Stimulated activated CD4-positive, alpha-beta T cell treated with anti-CD3 and anti-CD28 coated beads, Interleukin-2, amount 100 ng/mL, for 4 hours (primary cell): Measurements from ENCODE around the gene METTL24.
"Not testable (repeated sequence)": the region's sequence is repeated elsewhere in the genome, so short reads cannot be mapped to it uniquely, and the experiment has no call there.

Source experiments
- DNase-seq: peaks from one replicate; pipeline ENCODE4 v3.0.0-alpha.2; 2020; ENCODE audit warnings: low read depth

The METTL24 gene

DNA sequence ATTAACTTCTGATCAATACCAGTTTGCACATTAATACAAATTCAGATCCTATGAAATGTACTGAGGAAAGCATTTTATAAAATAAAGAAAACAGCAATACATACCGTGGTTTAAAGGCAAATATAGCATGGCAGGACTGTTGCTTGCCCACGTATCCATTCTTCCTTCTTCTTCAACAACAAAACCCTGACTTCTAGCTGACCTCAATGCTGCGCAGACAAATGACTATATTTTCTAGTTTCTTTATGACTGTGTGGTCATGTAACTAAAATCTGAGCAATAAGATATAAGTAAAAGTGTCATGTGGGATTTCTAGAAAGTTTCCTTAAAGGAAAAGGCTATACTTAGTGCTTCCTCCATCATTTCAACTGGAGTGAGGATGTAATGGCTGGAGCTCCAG, 92.9 kb downstream of the METTL24 start:
- no peak for DNase-seq

DNA sequence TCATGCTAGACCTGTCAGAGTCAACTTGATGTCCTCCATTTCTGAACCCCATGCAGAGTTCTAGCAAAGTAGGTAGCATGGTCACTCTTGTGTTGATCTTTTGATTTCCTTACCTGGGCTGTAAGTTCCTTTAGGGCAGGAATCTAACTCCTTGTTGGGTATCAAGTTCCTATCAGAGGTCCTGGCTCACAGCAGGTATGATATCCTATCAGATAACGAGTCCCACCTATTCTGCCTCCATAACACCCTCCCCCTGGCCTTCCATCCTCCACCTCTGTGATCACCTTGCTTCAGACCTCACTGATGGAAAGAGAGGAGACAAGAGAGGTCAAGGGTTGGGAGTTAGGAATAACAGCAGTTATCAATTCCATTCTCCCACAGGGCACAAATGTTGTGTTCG, 101.8 kb downstream of the METTL24 start:
- DNase-seq: no peak

DNA sequence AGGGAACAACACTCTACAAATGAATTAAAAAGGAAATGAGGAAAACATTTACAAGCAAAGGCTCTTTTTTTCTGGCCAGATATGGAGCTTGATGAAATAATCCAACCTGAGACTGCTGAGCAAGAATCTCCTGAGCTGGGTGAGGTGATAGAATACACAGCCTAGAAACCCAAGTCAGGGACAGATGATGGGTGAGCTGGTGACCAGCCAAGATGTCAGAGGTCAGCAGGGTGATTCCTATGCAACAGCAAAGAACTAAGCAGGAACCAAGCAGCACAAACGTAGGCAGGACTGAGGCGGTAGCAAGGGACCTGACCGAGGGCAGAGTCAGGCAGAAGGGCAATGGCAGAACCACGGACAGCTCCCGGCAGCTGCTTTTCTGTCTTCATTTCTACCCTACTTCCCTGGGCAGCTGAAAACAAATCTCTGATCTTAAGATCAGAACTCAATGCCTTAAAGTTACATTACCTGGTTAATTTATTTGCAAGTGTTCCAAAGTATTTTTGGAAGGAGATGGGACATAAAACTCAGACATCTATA, 102.9 kb downstream of the METTL24 start:
- DNase-seq: no peak

DNA sequence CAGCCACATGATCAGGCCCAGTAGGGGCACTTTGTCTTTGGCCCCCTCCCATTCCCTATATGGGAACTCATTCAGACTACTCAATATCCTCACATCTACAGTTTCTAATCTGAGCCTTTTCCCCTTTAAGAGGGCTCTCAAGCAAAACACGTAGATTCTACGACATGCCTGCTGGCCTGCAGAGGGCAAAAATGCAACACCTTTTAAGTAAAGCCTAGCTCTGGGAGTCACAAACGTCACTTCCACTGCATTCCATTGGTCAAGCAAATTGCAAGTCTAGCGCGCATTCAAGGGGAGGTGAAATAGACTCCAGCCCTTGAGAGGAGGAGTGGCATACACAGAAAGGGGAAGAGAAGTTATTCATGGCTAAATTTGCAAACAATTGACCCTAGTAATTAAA, 107.3 kb downstream of the METTL24 start:
- DNase-seq: no peak

DNA sequence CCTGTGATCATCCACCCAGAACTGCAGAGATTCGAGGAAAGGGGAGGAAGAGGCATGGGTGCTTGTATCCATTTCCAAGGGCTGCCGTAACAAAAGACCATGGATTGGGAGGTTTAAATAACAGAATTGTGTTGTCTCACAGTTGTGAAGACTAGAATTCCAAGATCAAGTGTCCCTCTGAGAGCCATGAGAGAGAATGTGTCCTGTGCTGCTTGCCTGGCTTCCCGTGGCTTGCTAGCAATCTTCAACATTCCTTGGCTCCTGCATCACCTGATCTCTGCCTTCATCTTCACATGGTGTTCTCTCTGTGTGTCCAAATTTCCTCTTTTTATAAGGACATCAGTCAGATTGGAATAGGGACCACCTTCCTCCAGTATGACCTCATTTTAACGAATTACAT, 108.1 kb downstream of the METTL24 start:
- DNase-seq: no peak

DNA sequence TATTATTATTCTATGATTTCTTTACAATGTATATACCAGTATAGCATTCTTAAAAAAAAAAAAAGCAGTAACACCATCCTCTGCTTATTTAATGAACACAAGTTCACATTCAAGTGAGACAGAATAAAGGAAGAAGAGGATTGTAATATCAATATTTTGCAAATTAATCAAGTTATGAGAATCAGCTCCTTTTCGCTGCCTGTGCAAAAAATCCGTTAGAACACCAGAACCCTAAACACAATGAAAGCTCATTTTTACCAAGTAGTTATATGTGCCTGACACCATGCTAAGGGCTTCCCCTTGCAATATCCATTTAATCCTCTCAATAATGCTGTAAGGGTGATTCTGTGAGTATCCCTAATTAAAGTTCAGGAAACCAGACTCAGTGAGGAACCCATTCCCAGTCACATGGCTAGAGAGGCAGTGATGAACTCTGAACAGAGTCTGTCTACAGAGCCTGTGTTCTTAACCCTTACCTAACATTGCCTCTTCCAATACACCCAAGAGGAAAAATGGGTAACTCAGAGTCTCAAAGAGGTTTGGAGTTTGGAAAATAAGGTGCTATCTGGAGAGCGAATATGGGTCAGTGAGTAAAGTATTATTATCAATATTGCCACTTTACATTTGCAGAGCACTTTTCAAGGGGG, 111.1 kb downstream of the METTL24 start:
- DNase-seq: no peak

DNA sequence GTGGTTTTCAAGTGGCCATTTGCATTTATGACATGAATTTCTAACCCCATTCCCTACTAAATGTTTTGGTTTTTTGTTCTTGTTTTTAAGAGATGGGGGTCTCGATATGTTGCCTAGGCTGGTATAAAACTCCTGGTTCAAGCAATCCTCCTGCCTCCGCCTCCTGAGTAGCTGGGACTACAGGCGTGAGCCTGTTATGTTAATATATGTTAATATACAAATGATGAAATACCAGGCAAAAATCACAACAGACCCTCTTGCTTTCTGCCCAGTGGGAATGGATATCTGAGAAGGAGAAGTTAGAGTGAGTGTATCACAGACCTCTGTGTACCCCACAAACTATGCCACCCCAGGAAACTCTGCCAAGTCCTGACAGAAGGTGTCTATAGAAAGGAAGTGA, 111.8 kb downstream of the METTL24 start:
- no peak for DNase-seq

DNA sequence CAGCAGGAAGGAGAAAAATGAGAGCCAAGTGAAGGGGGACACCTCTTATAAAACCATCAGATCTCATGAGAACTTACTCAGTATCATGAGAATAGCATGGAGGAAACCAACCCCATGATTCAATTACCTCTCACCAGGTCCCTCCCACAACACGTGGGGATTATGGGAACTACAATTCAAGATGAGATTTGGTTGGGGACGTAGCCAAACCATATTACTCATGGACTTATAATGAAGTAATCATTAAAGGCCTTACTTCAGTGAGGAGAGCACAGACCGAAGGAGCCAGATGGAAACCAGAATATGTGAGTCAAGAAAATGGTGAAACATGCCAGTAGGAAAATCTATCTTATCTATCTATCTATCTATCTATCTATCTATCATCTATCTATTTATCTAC, 113.5 kb downstream of the METTL24 start:
- DNase-seq: not testable (repeated sequence)

DNA sequence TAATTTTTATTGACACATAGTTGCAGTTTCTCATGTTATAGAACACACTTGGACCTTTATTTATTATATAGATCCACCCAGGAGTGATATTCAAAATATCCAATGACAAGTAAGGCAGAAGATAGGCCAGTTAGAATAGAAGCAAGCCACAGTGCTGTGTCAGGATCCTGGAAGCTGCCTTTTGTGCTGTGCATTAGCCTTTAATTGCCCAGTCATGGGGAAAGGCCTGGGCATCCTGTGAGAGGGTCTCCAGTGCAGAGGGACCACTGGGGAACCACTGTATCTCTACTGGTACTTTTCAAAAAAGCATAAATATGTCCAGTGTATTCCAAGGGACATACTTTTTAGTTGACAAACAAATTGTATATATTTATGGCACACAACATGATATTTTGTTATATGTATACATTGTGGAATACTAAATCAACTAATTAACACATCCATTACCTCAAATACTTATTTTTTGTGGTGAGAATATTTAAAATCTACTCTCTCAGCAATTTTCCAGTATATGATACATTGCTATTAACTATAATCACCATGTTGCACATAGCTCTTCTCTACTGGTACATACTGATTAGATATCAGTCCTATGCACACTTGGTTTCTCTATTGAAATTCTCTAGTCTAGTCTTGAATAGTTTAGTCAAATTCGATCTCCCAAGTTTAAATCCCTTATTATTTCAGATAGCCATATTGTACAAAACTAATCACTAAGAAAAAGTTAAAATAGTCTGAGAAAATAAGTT, 118.4 kb downstream of the METTL24 start:
- DNase-seq: no peak

DNA sequence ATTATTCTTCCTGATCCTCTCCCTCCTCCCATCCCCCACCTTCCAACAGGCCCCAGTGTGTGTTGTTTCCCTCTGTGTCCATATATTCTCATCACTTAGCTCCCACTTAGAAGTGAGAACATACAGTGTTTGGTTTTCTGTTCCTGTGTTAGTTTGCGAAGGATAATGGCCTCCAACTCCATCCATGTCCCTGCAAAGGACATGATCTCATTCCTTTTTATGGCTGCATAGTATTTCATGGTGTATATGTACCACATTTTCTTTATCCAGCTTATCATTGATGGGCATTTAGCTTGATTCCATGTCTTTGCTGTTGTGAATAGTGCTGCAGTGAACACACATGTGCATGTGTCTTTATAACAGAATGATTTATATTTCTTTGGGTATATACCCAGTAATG, 122.1 kb downstream of the METTL24 start:
- not testable (repeated sequence) for DNase-seq

DNA sequence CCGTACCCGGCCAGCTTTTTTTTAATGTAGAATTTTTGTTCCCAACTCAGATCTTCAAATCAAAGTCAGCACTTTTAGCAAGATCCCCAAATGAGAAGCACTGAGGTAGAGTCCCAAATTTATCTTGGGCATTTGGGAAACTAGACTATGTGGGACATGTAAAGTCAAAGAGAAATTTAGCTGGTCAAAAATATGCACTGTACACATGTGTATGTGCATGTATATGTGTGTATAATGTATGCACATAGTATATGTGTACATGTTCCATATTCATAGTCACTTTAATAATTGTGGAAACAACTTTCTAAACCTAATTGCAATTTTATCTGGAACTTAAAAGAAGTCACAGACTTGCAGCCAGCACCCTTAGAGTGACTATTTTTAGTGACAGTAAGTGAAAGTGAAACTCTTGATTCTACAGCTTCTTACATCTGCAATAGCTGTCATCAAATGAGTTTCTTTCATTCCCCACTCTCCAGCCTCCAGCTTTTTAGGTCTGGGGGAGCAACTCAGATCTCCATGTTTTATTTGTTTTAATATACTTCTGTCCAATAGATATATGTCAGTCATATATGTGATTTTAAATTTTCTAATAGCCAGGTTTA, 124.3 kb downstream of the METTL24 start:
- no peak for DNase-seq

DNA sequence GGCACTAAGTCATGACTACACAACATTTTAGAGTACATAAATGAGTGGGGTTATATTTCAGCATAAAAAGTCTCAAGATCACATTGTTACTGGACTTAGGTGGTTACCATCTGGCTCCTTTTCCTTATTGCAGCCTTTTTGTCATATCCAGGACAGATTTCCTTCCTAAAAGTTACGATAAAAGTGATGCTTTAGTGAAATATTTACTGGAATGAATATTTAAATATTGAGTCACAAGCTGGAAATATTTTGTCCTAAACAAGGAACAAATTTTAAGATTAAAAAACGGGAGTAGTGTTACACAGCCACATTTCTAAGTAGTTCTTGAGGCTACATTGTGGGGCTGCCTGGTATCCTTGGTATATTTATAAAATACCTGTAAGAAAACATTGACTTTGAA, 125.7 kb downstream of the METTL24 start:
- no peak for DNase-seq

DNA sequence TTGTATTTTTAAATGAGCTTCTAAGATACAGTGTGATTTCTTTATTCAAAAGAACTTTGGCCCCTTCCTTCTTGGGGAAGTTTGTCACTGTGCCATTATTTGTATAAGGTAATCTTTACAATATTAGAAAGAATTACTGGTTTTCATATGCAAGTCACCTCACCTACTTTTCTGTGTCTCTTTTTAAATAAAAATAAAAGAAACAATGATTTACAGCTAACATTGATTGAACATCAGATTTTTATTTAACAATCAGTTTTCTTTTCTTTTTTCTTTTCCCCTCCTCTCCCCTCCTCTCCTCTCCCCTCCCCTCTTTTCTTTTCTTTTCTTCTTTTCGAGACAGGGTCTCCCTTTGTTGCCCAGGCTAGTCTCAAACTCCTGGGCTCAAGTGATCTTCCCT, 131.9 kb downstream of the METTL24 start:
- no peak for DNase-seq

DNA sequence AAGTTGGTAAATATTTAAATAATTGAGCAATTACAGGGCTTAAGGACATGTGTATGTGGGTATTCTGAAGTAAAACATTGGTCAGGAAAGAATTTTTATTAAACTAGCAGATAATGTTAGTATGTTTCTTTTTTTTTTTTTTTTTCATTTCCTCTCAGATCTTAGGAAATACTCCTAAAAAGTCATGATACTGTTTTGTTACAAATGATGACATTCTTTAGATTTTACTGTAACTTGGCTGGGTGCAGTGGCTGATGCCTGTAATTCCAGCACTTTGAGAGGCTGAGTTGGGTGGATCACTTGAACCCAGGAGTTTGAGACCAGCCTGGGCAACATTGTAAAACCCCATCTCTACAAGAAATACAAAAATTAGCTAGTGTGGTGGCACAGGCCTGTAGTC, 136.4 kb downstream of the METTL24 start:
- no peak for DNase-seq

DNA sequence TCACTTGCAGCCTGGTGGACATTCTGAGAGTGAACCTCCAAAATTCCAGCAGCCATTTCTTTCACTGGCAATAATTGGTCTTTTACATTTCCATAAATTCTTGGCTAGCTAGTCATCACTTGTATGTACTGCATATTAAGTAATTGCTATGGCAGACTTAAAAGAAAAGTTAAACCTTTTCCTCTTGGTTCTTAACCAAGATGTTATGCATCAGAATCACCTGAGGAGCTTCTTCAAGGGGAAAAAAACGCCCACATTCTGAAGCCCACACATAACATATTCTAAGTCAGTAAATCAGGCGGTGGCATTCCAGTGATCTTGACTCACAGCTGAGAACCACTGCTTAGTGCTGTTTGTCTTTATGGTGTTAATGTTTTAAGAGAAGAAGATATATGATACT, 140.9 kb downstream of the METTL24 start:
- DNase-seq: peak; percentile 12

DNA sequence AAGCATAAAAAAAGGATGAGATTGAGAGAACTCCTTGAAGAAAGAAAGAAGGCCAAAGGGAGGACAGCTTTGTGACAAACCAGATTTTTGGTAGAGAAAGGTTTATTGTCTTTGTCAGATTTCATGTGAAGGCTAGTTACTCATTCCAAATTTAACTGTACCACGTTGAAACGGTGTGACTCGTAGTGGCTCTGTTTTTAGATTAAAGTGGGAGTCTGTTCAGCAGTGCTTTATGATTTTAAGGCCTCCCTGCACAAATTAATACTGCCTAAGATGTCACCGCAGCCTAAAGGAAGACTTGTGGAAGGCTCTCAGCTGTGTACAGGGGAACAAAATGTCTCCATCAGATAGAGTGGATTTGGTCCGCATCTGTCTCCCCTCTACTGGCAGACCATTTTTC, 142.0 kb downstream of the METTL24 start:
- no peak for DNase-seq

DNA sequence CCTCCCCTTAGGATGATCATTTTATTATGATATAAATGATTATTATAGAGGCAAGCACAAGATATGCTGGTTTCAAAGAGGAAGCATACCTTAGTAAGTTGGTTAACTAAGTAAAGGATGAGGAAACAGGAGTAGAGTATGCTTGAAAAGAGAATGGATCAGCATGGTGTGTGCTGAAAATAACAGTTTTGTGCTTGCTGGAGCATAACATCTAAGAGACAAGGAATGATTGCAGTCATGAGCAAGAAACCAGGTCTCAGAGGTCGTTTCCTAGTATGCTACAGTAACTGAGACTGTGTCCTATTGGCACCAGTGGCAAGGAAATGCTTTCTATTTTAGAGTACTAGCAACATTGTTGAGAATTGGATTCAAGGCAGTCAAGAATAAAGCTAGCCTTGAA, 143.8 kb downstream of the METTL24 start:
- DNase-seq: no peak

DNA sequence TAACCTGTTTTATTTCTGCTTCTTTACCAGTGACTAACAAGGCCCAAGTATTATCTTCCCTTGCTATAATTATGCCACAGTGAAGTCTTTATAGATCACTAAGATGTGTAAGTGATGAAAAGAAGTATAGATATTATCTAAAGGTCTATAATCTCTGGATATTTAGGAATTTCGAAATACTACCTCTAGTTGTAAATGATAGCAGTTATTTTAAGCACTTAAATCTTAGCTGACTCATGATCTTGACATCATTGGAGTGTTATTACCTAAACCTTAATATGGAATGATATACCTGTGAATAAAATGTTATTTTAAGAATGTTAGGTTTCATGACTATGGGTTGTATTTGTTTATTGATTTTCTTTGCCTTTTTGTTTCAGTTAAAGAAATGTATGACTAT, 146.4 kb downstream of the METTL24 start:
- DNase-seq: no peak

DNA sequence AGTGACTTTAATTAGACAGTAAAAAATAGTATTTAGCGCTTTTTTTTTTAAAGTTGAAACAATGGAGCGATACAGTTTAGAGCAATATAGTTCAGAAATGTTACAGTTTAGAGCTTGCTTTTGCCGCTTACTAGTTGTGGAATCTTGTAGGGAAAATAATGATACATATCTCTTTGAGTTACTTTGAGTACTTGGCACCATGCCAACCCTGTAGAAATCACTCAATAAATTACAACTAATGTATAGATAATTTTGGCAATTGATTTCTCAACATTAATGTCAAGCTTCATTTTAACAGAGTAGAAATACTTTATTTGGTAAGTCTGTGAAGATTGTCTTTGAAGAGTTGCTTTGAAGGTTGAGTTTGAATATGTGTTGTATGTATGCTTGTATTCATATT, 150.5 kb downstream of the METTL24 start:
- no peak for DNase-seq

DNA sequence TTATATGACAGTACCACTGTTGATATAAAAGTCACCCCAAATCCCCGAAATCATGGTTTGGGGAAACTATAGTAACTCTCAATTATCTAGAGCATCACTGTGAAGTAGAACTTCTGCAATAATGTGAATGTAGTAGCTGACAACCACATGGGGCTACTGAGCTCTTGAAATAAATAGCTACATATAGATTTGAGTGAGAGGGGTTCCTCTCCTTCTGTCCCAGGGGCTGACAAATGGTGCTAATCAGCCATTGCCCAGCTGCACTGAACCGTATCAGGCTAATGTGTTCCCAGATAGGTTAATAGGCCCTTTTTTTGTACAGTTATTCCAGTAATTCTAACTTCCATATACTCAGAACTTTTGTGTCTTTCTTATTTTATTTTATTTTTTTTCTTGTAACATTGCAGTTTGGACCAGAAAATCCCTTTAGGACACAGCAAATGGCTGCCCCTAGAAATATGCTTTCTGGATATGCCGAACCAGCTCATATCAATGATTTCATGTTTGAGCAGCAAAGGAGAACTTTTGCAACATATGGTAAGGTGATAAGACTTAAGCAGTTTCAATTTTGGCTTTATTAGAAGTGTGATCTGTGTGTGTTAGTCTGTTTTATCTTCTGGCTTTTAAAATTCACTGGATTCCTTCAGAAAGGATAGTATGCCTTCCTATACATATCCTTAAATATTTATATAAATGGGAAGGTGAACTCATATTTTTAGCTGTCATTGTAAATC, 156.8 kb downstream of the METTL24 start:
- no peak for DNase-seq

DNA sequence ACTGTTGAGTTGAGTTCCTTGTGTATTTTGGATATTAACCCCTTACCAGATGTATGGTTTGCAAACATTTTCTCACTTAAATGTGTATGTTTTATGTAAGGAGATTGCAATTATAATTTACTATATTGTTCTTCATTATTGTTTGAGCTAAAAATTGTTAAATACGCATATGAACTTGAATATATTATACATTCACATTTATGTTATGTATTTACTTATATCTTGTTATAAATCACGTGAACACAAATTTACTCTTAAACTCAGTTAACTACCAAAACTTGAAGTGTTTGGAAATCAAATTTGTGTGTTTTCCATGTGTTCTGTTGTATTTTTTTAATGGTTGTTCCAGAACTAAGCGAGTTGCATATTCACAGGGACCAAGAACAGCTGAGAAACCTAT, 159.6 kb downstream of the METTL24 start:
- no peak for DNase-seq

DNA sequence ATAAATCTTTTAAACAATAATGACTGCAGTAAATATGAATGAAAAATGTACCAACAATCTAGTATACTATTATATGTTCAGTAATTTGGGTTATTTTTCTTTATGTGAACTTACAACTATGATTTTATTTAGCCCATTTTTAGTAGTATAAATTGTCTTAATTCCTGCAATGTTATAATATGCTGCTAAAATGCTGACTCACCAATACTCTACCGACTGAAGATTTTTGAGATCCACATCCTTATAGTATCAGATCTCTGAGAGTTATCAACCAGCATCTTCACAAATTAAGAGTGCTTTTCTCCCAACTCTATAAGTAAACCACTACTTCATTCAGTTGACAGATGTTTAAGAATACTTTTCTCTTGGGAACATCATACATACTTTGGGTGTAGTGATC, 161.3 kb downstream of the METTL24 start:
- no peak for DNase-seq

DNA sequence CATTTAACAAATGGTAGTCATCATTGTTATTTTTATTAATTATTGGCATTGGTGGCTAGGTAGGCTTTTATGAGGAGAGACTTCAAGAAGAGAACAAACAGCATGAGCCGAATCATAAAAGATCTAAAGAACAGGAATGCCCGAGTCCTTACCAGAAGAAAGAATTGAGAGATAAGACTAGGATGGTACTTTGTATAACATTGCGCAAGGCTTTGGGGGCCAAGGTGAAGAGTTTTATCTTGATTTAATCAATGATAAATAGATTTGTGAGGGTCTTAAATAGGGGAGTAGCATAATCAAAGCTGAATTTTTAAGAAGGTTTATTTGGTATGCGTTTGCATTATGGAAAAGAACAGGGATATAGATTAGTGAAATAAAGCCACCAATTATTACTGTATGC, 162.5 kb downstream of the METTL24 start:
- no peak for DNase-seq
